GM12892 (cell line): Measurements from ENCODE around the gene JAG2.

Experiments
- POLR2A ChIP-seq: IDR thresholded peaks from 2 replicates; pipeline ENCODE4 v1.6.1; 2011; ENCODE audit warnings: low read depth, low read length, control low read depth
- TAF1 ChIP-seq: IDR thresholded peaks from 2 replicates; pipeline ENCODE4 v1.6.1; 2011; ENCODE audit warnings: low read depth, mild to moderate bottlenecking, control low read depth, low read length, borderline replicate concordance

GRCh38 chr14:105168093-105168420, 519 bp downstream of the JAG2 start:
- no peak for TF ChIP-seq POLR2A
- TF ChIP-seq TAF1 = no peak
